Right atrium auricular region (tissue), 2 donors: ENCODE results near the gene TRAK1. TPM values are rescaled to one million over a fixed set of nuclear protein-coding genes. Genes with fewer than 3 reads are reported as not detected.
A peak's percentile ranks its signal among the peaks of the same experiment; 100 is the strongest.

Experiments
- DNase-seq: peaks from one replicate; pipeline ENCODE4 v3.0.0-alpha.2; 2019; ENCODE audit warnings: low spot score
- H3K27ac ChIP-seq, 2 donors: fragments of 200-600 bp; sonication (generic); 1 replicate in 1 of 2; 2 replicates in 1 of 2; pipeline ENCODE4 v1.5.1; 2016 to 2019
- H3K27me3 ChIP-seq, 2 donors: fragments of 200-600 bp; sonication (generic); one replicate each; pipeline versions ENCODE4 v1.5.1 to v1.6.0; 2017 to 2019
- H3K36me3 ChIP-seq: fragments of 200-600 bp; sonication (generic); one replicate; pipeline ENCODE4 v1.5.1; 2016
- H3K4me1 ChIP-seq, 2 donors: fragments of 200-600 bp; sonication (generic); one replicate each; pipeline versions ENCODE4 v1.5.1 to v1.6.0; 2017 to 2019
- H3K4me3 ChIP-seq, 2 donors: fragments of 200-600 bp; sonication (generic); 1 replicate in 1 of 2; 2 replicates in 1 of 2; pipeline ENCODE4 v1.5.1; 2017 to 2019; ENCODE audit warnings: mild to moderate bottlenecking in 1 of 2, moderate library complexity in 1 of 2
- H3K9me3 ChIP-seq, 2 donors: fragments of 200-600 bp; sonication (generic); one replicate each; pipeline ENCODE4 v1.5.1; 2019
- total RNA-seq, 2 donors: library from RNA; depleted of rRNA; stranded (reverse); fragments of >200 nt; gene quantifications; one replicate each; pipeline ENCODE4 v1.1.0, GENCODE V29; 2016
- TF ChIP-seq, protein P1 (sequence below), 2 donors: fragments of 200-600 bp; sonication (generic); IDR thresholded peaks; one replicate each; pipeline ENCODE4 v1.5.1; 2019; ENCODE audit warnings: antibody characterized with exemption in 2 of 2

The TRAK1 gene
- total RNA-seq, 2 donors from 2014 or later, result 172 to 259 TPM

DNA sequence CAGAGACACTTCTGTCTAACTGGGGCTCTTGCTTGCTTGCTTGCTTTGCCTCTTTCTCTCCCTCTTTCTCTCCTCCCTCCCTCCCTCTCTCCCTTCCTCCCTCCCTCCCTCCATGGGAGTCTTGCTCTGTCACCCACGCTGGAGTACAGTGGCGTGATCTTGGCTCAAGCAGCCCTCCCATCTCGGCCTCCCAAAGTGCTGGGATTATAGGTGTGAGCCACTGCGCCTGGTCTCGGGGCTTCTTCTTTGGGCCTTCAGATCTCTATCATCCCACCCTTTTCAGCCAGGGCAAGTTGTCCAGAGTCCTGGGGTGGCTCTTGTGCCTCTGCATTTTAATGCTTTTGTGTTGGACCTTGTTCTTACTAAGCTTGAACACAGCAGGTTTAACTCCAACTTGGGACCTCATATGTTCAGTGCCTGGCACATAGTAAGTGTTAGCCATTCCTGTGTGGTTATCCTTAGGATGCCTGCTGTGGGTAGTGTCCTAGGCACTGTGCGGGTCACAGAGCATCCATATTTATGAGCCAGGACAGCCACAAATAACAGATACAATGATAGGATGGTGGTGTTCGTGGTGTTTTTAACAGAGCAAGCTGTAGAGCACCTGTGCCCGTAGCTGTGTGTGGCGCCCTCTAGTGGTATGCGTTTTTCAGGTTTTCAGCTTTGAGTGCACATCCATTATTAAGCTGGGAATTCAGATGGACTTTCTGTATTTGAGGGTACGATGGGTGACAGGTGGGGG is 99.7 kb downstream of the TRAK1 start:
- H3K4me3 ChIP-seq, result no peak overlapping the region
- DNase-seq, result peak; percentile 79
- TF ChIP-seq, protein P1, sequence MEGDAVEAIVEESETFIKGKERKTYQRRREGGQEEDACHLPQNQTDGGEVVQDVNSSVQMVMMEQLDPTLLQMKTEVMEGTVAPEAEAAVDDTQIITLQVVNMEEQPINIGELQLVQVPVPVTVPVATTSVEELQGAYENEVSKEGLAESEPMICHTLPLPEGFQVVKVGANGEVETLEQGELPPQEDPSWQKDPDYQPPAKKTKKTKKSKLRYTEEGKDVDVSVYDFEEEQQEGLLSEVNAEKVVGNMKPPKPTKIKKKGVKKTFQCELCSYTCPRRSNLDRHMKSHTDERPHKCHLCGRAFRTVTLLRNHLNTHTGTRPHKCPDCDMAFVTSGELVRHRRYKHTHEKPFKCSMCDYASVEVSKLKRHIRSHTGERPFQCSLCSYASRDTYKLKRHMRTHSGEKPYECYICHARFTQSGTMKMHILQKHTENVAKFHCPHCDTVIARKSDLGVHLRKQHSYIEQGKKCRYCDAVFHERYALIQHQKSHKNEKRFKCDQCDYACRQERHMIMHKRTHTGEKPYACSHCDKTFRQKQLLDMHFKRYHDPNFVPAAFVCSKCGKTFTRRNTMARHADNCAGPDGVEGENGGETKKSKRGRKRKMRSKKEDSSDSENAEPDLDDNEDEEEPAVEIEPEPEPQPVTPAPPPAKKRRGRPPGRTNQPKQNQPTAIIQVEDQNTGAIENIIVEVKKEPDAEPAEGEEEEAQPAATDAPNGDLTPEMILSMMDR (IDR thresholded peaks at IDR 0.05), result peak; percentile 91 to 94
- no peaks in the 10 kb centered on the region for H3K27me3 ChIP-seq
- peaks cover 0 to 58% of the 10 kb centered on the region in 2 donors for H3K4me1 ChIP-seq
- peak overlapping the region in 1 of 2 donors; percentile 53 for H3K27ac ChIP-seq
- peaks cover 29% of the 10 kb centered on the region for H3K36me3 ChIP-seq
- no peaks in the 10 kb centered on the region for H3K9me3 ChIP-seq

DNA sequence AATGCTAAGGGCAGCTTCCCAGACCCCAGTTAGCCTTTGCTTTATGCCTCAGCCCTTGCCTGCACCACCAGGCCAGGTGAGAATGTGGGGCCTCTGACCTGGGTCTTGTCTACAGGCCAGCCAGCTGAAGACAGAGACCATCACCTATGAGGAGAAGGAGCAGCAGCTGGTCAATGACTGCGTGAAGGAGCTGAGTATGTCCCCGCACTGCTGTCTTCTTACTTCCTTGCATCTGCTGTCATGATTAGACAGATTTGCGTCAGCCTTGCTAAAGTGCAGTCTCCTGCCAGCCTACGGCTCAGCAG is 100.2 kb downstream of the TRAK1 start:
- TF ChIP-seq, protein P1 (IDR thresholded peaks at IDR 0.05), result peak in 1 of 2 donors; percentile 47
- Histone ChIP-seq H3K27me3 (no peaks in the 10 kb centered on the region), H3K27ac (no peak overlapping the region), H3K36me3 (peaks cover 32% of the 10 kb centered on the region), H3K9me3 (no peaks in the 10 kb centered on the region), H3K4me3 (no peak overlapping the region), H3K4me1 (peaks cover 0 to 60% of the 10 kb centered on the region in 2 donors)
- no peak for DNase-seq

DNA sequence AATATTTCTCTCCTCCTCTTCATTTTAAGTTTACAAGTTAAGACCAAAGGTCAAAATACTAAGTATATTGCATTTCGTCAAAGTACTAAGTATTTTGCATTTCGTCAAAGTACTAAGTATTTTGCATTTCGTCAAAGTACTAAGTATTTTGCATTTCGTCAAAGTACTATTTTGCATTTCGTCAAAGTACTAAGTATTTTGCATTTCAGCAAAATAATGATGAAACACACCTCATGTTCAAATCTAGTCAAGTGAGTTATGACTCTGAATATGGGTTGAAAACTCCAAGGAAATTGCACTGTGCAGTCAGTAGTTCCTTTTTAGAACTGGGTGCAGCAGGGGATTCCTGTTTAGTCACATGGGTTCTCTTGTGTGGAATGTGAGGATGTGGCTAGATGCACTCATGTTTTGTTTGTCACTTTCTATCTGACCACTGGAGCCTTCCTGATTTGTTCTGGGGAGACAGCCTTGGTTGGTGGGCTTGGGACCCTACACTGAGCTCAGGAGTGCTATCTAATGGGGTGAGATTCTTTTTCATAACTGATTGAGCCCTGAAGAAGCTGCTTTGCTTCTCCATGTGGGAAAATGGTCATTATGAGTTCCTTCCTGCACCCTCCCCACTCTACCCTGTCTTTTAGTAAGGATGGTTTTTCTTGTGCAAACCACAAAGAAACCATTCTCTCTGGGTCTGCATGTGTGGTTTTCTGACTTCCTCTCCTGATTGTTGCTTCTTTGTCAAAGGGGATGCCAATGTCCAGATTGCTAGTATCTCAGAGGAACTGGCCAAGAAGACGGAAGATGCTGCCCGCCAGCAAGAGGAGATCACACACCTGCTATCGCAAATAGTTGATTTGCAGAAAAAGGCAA is 101.4 kb downstream of the TRAK1 start:
- H3K27ac ChIP-seq, result no peak overlapping the region
- no peaks in the 10 kb centered on the region for H3K27me3 ChIP-seq
- peaks cover 0 to 50% of the 10 kb centered on the region in 2 donors for H3K4me1 ChIP-seq
- DNase-seq, result no peak
- H3K4me3 ChIP-seq, result no peak overlapping the region
- H3K36me3 ChIP-seq, result peaks cover 40% of the 10 kb centered on the region
- TF ChIP-seq, protein P1 (IDR thresholded peaks at IDR 0.05), result no peak
- H3K9me3 ChIP-seq, result no peaks in the 10 kb centered on the region

DNA sequence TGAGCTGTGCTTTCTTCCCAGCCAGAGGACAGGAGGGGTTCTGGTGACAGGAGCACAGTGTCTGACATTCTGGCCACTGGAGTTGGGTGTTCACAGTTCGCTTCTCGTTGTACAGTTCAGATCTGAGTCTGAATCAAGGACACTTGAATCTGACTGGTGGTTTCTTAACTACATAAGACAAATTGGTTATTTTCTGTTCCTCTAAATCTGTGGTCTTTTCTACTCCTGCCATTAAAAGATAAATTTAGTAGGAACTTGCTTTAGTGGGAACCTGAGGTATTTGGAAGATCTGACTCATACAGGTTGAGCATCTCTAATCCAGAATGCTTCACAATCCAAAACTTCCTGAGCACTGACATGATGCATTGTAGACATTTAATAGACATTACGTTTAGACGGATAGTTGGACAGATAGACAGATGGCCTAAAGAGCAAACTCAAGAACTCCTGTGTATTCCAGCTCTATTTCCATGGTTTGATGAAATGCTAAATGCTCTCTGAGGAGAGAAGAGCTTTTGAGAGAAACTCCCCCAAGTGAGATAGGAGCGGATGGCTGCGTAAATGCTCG is 103.9 kb downstream of the TRAK1 start:
- Histone ChIP-seq H3K4me3 (no peak overlapping the region), H3K27me3 (no peaks in the 10 kb centered on the region), H3K4me1 (peaks cover 0 to 26% of the 10 kb centered on the region in 2 donors), H3K27ac (no peak overlapping the region), H3K36me3 (peaks cover 63% of the 10 kb centered on the region), H3K9me3 (no peaks in the 10 kb centered on the region)
- no peak for DNase-seq
- TF ChIP-seq, protein P1 (IDR thresholded peaks at IDR 0.05), result no peak

DNA sequence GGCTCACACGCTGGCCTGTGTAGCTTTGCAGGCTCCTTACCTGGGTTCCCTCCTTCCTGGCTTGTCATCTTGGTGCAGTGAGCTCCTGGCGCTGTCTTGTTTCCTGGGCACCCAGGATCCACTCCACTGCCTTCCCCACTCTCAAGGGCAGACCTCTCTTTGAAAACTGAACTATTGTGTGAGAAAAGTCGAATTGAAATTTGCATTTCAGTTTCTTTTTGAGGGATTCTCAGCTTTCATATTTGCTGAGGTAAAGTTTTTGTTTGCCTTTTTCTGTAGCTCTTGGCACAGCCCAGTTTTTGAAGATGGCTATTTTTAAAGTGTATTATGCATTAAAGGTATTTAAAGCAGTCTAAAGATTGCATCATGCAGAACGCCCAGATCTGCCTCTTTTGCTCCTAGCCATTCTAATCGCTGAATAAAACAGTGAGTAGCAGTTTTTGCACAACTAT is 104.7 kb downstream of the TRAK1 start:
- Histone ChIP-seq H3K4me1 (peaks cover 0 to 17% of the 10 kb centered on the region in 2 donors), H3K9me3 (no peaks in the 10 kb centered on the region), H3K4me3 (no peak overlapping the region), H3K36me3 (peaks cover 72% of the 10 kb centered on the region), H3K27ac (no peak overlapping the region), H3K27me3 (no peaks in the 10 kb centered on the region)
- DNase-seq, result no peak
- TF ChIP-seq, protein P1 (IDR thresholded peaks at IDR 0.05), result no peak
